Central memory CD8-positive, alpha-beta T cell (primary cell): ENCODE measurements around the gene KATNB1.
A peak's percentile ranks its signal among the peaks of the same experiment; 100 is the strongest.
"Not testable (repeated sequence)": the region's sequence is repeated elsewhere in the genome, so short reads cannot be mapped to it uniquely, and the experiment has no call there.

Experiments used
- ATAC-seq: fragments of 150-1000 bp; cut with Tn5 transposase; replicated peaks from 2 replicates; pipeline ENCODE4 v1.10.0; 2022; ENCODE audit warnings: mild to moderate bottlenecking, moderate FRiP score, moderate number of reproducible peaks; ENCODE audit not compliant: poor library complexity, severe bottlenecking; ENCODE audit errors: extremely low read depth
- DNase-seq, 2 donors: peaks; one replicate each; pipeline ENCODE4 v3.0.0; 2021; ENCODE audit warnings: low spot score in 2 of 2
- H3K27ac Mint-ChIP-seq: one replicate; pipeline ENCODE4 v1.8.0; 2022; ENCODE audit warnings: low read depth, mild to moderate bottlenecking, moderate library complexity, mixed read lengths
- H3K27me3 Mint-ChIP-seq: one replicate; pipeline ENCODE4 v1.8.0; 2022; ENCODE audit warnings: mixed read lengths
- H3K36me3 Mint-ChIP-seq: one replicate; pipeline ENCODE4 v1.8.0; 2022; ENCODE audit warnings: mild to moderate bottlenecking, moderate library complexity, mixed read lengths; ENCODE audit not compliant: insufficient read depth
- H3K4me1 Mint-ChIP-seq: one replicate; pipeline ENCODE4 v1.8.0; 2022; ENCODE audit warnings: mixed read lengths
- H3K4me3 Mint-ChIP-seq: one replicate; pipeline ENCODE4 v1.8.0; 2022; ENCODE audit warnings: mild to moderate bottlenecking, moderate library complexity, mixed read lengths
- H3K9me3 Mint-ChIP-seq: one replicate; pipeline ENCODE4 v1.8.0; 2022; ENCODE audit warnings: mixed read lengths

The KATNB1 gene

GRCh38 chr16:57770361-57770760 lies 34.8 kb downstream of the KATNB1 start:
- ATAC-seq (no peak), DNase-seq (no peak)
- no peaks in the 10 kb centered on the region for H3K36me3 Mint-ChIP-seq
- no peaks in the 10 kb centered on the region for H3K9me3 Mint-ChIP-seq
- H3K4me1 Mint-ChIP-seq = no peaks in the 10 kb centered on the region
- no peak overlapping the region for H3K4me3 Mint-ChIP-seq
- no peaks in the 10 kb centered on the region for H3K27me3 Mint-ChIP-seq
- H3K27ac Mint-ChIP-seq = no peak overlapping the region

DNA sequence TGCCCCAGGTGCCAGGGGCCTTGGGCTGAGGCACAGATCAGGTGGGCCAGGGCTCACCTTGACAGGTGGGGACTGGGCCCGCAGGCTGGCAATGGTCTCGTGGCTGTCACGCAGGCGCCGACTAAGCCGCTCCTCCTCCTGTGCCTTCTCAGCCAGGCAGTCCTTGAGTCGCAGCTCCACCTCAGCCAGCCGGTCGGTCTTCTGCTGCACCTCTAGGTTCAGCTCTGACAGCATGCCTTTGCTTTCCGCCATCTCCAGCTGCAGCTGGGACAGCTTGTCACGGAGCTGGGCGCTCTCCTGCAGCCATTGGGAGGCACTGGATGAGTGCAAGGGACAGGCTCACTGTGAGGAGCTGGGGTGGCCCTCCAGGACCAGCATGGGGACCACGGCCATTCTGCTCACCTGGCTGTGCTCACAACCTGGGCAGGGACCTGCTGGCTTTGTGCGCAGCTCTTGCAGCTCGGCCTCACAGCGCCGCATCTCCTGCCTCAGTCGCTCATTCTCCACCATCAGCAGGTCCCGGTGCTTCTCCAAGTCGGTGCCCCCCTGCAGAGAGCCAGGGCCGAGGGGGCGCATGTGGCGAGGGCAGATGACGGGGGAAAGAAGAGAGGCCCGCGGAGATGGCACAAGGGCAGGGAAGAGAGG lies 35.7 kb downstream of the KATNB1 start:
- Mint-ChIP-seq H3K36me3 (no peaks in the 10 kb centered on the region), H3K27me3 (no peaks in the 10 kb centered on the region), H3K4me1 (no peaks in the 10 kb centered on the region), H3K9me3 (no peaks in the 10 kb centered on the region), H3K4me3 (no peak overlapping the region), H3K27ac (no peak overlapping the region)
- ATAC-seq = no peak
- no peak for DNase-seq

DNA sequence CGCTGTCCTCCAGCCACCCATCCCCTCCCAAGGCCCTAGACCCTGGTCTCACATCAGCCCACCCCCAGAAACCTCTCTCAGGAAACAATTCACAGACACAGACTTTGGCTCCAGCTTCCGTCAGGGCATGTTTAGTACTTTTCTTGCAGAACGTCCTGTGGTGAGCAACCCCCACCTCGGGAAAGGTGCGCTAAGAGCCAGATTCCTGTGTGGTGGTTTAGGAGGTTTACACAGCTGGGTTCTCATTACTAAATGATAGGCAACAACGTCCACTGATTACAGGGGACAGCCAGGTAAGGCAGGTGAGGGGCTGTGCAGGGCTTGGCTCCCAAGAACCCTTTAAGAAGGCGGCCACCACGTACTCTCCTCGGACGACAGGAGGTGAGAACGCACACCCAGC lies 37.4 kb downstream of the KATNB1 start:
- DNase-seq (no peak), ATAC-seq (no peak)
- Mint-ChIP-seq H3K4me1 (no peaks in the 10 kb centered on the region), H3K27ac (no peak overlapping the region), H3K4me3 (no peak overlapping the region), H3K36me3 (peaks cover 1% of the 10 kb centered on the region), H3K9me3 (no peaks in the 10 kb centered on the region), H3K27me3 (no peaks in the 10 kb centered on the region)

DNA sequence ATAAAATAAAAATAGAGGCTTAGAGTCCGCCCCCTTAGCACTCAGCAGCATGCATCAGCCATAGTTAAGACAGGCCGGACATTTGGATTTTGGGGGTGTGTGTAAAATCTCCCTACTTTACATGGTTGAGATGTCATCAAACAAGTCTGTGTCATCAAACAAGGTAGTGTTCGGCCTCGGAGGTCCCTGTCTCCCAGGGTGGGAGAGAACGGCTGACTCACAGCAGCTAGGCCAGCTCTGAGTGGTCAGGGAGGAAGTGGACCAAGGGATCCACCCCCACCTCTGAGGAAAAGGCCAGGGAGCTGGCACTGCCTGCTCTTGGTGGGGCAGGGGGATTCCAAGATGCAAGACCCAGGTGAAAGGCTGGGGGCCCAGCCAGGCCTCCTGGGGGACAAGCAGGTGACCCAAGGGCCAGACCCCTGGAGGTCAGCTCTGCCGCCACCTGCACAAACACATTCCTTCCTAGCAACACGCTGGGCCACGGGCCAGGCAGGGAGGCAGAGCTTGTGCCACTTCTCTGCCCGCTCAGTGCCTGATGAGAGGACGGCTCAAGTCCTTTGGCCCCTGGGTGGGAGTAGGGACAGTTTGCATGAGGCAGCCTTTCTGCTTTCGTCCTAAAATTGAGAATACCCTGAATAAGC lies 38.2 kb downstream of the KATNB1 start:
- DNase-seq (no peak), ATAC-seq (no peak)
- Mint-ChIP-seq H3K27ac (no peak overlapping the region), H3K4me3 (no peak overlapping the region), H3K9me3 (no peaks in the 10 kb centered on the region), H3K4me1 (no peaks in the 10 kb centered on the region), H3K36me3 (peaks cover 3% of the 10 kb centered on the region), H3K27me3 (no peaks in the 10 kb centered on the region)

DNA sequence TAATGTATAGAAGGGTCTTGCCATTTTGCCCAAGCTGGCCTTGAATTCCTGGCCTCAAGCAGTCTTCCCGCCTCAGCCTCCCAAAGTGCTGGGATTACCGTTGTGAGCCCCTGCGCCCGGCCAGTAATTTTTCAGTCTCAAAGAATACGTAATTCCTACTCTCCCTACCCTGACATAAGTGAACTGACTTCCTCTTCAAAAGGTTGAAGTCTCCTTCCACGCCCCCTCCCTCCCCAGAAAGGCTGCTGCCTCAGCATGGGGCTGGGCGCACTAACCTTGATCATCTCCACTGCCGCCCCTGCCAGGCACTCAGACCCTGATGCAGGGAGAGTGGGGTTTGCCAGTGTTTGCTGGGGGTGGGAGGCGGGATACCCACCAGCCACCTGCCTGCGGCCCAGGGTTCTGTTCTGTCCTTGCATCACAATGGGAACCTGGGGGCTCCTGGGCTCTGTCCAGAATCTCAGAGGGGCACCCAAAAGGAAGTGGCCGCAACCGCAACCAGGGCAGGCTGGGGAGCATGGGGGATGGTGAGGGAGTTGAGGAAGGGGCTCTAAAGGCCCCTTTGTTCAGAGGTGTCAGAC lies 39.2 kb downstream of the KATNB1 start:
- Mint-ChIP-seq H3K36me3 (peaks cover 3% of the 10 kb centered on the region), H3K4me3 (no peak overlapping the region), H3K4me1 (no peaks in the 10 kb centered on the region), H3K9me3 (no peaks in the 10 kb centered on the region), H3K27me3 (no peaks in the 10 kb centered on the region), H3K27ac (no peak overlapping the region)
- DNase-seq (no peak), ATAC-seq (no peak)

- Mint-ChIP-seq H3K9me3 (no peaks in the 10 kb centered on the region), H3K36me3 (peaks cover 5% of the 10 kb centered on the region), H3K27ac (peak overlapping the region; percentile 5), H3K4me3 (no peak overlapping the region), H3K27me3 (no peaks in the 10 kb centered on the region), H3K4me1 (no peaks in the 10 kb centered on the region)
- no peak for ATAC-seq
- DNase-seq = no peak
These were observed 40.3 kb downstream of the KATNB1 start for GRCh38 chr16:57775661-57776469.

- Mint-ChIP-seq H3K36me3 (peaks cover 5% of the 10 kb centered on the region), H3K27ac (no peak overlapping the region), H3K4me3 (no peak overlapping the region), H3K4me1 (no peaks in the 10 kb centered on the region), H3K27me3 (no peaks in the 10 kb centered on the region), H3K9me3 (no peaks in the 10 kb centered on the region)
- DNase-seq (no peak), ATAC-seq (no peak)
These were observed 43.1 kb downstream of the KATNB1 start for GRCh38 chr16:57778658-57779057.

DNA sequence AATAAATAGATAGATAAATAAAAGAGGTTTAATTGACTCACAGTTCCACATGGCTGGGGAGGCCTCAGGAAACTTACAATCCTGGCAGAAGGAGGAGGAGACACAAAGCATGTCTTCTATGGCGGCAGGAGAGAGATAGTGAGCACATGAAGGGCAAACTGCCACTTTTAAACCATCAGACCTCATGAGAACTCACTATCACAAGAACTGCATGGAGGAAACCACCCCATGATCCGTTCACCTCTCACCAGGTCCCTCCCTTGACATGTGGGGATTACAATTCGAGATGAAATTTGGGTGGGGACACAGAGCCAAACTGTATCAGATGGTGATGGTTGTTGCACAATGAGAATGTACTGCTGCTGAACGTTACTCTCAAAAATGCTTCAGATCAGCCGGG lies 44.3 kb downstream of the KATNB1 start:
- not testable (repeated sequence) for ATAC-seq, H3K9me3 Mint-ChIP-seq, H3K4me3 Mint-ChIP-seq, H3K27me3 Mint-ChIP-seq, H3K27ac Mint-ChIP-seq, DNase-seq, H3K4me1 Mint-ChIP-seq, H3K36me3 Mint-ChIP-seq

DNA sequence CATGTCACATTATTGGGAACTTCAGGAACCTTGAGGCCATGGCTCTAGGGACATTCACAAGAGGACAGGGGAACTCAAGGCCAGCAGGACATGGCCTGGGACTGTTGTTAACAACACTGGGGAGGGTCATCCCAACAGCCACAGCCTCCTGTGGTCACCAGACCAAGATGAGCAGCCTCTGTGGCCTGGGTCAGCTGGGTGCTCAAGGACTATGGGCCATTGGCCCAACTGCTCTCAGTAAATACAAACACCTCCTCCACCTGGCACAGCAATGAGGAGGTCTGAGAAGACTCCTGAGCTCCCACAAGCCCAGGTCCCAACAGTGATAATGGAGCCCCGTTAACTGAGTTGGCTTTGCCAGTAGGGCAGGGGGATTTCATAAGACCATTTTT lies 45.8 kb downstream of the KATNB1 start:
- Mint-ChIP-seq H3K9me3 (no peaks in the 10 kb centered on the region), H3K27me3 (no peaks in the 10 kb centered on the region), H3K4me3 (no peak overlapping the region), H3K27ac (no peak overlapping the region), H3K36me3 (peaks cover 5% of the 10 kb centered on the region), H3K4me1 (no peaks in the 10 kb centered on the region)
- ATAC-seq (no peak), DNase-seq (no peak)

- no peak overlapping the region for H3K27ac Mint-ChIP-seq
- no peak for ATAC-seq
- H3K36me3 Mint-ChIP-seq = peaks cover 5% of the 10 kb centered on the region
- no peak for DNase-seq
- H3K9me3 Mint-ChIP-seq = no peaks in the 10 kb centered on the region
- no peak overlapping the region for H3K4me3 Mint-ChIP-seq
- H3K4me1 Mint-ChIP-seq = no peaks in the 10 kb centered on the region
- no peaks in the 10 kb centered on the region for H3K27me3 Mint-ChIP-seq
These were observed 46.4 kb downstream of the KATNB1 start for GRCh38 chr16:57781741-57782606.

DNA sequence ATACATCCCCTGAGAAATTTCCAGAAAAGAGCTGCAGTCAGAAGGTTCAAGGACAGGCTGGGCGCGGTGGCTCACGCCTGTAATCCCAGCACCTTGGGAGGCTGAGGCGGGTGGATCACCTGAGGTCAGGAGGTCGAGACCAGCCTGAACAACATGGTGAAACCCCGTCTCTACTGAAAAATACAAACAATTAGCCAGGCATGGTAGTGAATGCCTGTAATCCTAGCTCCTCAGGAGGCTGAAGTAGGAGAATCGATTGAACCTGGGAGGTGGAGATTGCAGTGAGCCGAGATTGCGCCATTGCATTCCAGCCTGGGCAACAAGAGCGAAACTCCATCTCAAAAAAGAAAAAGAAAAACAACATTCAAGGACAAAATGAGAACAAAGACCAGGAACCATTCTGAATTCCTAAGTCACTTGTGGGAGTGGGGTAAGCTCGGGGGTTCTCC lies 47.1 kb downstream of the KATNB1 start:
- H3K9me3 Mint-ChIP-seq, H3K4me1 Mint-ChIP-seq: not testable (repeated sequence)

GRCh38 chr16:57783116-57783515 lies 47.5 kb downstream of the KATNB1 start:
- Mint-ChIP-seq H3K4me1 (no peaks in the 10 kb centered on the region), H3K27me3 (no peaks in the 10 kb centered on the region), H3K27ac (no peak overlapping the region), H3K9me3 (no peaks in the 10 kb centered on the region), H3K4me3 (no peak overlapping the region), H3K36me3 (peaks cover 4% of the 10 kb centered on the region)
- ATAC-seq (no peak), DNase-seq (no peak)

More for the DNA sequence above, 47.1 kb downstream of the KATNB1 start:
- H3K27me3 Mint-ChIP-seq, H3K27ac Mint-ChIP-seq, ATAC-seq, H3K4me3 Mint-ChIP-seq, H3K36me3 Mint-ChIP-seq, DNase-seq: not testable (repeated sequence)
